ENCODE results near the gene PTPRN2. TPM values are rescaled to one million over a fixed set of nuclear protein-coding genes. Genes with fewer than 3 reads are reported as not detected.
A peak's percentile ranks its signal among the peaks of the same experiment; 100 is the strongest.

PTPRN2 gene
- total and polyA plus RNA-seq, 9 of the 15 experiments (the other 6 are each of a cell fraction or from before 2014, with no cell fraction given): not detected

DNA sequence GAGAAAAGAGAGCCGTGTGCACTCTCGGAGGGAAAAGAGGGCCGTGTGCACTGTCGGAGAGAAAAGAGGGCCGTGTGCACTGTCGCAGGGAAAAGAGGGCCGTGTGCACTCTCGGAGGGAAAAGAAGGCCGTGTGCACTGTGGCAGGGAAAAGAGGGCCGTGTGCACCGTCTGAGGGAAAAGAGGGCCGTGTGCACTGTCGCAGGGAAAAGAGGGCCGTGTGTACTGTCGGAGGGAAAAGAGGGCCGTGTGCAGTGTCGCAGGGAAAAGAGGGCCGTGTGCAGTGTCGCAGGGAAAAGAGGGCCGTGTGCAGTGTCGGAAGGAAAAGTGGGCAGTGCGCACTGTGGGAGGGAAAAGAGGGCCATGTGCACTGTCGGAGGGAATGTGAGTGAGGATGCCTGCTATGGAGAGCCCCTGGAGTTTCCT lies 1062.1 kb downstream of the PTPRN2 start (continued):
- TF ChIP-seq, protein P1, sequence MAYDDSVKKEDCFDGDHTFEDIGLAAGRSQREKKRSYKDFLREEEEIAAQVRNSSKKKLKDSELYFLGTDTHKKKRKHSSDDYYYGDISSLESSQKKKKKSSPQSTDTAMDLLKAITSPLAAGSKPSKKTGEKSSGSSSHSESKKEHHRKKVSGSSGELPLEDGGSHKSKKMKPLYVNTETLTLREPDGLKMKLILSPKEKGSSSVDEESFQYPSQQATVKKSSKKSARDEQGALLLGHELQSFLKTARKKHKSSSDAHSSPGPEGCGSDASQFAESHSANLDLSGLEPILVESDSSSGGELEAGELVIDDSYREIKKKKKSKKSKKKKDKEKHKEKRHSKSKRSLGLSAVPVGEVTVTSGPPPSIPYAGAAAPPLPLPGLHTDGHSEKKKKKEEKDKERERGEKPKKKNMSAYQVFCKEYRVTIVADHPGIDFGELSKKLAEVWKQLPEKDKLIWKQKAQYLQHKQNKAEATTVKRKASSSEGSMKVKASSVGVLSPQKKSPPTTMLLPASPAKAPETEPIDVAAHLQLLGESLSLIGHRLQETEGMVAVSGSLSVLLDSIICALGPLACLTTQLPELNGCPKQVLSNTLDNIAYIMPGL (CRISPR knock-in tag; IDR thresholded peaks at IDR 0.05): no peak
- TF ChIP-seq FOXJ2 (tag; IDR thresholded peaks at IDR 0.05) (no peak), SMAD3 (CRISPR knock-in tag; conservative IDR thresholded peaks at IDR 0.05) (no peak), NFE2 (IDR thresholded peaks at IDR 0.05; ENCODE audit: low read depth) (no peak), ZNF311 (CRISPR knock-in tag; IDR thresholded peaks at IDR 0.05) (no peak), FOSL1 (tag; conservative IDR thresholded peaks at IDR 0.05) (peak; percentile 25; the same call in 1 of the 2 replicates), MXI1 (IDR thresholded peaks at IDR 0.05; ENCODE audit: low read depth, low read length) (no peak), ESRRB (CRISPR knock-in tag; IDR thresholded peaks at IDR 0.05; ENCODE audit: borderline replicate concordance) (no peak), TBP (optimal IDR thresholded peaks at IDR 0.05; ENCODE audit: low read depth, low read length) (no peak), CBX5 (IDR thresholded peaks at IDR 0.05; ENCODE audit: borderline replicate concordance, low read depth) (no peak), NUFIP1 (IDR thresholded peaks at IDR 0.05; ENCODE audit: partially characterized antibody) (no peak), EP300 (IDR thresholded peaks at IDR 0.05; ENCODE audit: low read length) (0 out of 2 replicates have a peak, but pooled peaks have one; percentile 31), GABPB1 (CRISPR knock-in tag; IDR thresholded peaks at IDR 0.05) (no peak), PTBP1 (IDR thresholded peaks at IDR 0.05; ENCODE audit: low read depth, low read length) (peak; percentile 94), ZNF778 (CRISPR knock-in tag; IDR thresholded peaks at IDR 0.05) (no peak), POLR2G (IDR thresholded peaks at IDR 0.05; ENCODE audit: low read depth, low read length) (no peak), SMARCA5 (IDR thresholded peaks at IDR 0.05) (peak; percentile 96)
- TF ChIP-seq, protein P2, sequence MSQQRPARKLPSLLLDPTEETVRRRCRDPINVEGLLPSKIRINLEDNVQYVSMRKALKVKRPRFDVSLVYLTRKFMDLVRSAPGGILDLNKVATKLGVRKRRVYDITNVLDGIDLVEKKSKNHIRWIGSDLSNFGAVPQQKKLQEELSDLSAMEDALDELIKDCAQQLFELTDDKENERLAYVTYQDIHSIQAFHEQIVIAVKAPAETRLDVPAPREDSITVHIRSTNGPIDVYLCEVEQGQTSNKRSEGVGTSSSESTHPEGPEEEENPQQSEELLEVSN (IDR thresholded peaks at IDR 0.05; ENCODE audit: borderline replicate concordance in 1 of 2, extremely low read depth in 1 of 2, insufficient read depth in 1 of 2, insufficient read length in 1 of 2, low read depth in 1 of 2, low read length in 1 of 2, poor library complexity in 1 of 2, severe bottlenecking in 1 of 2): peak; percentile 49 to 85
- TF ChIP-seq, protein P3, sequence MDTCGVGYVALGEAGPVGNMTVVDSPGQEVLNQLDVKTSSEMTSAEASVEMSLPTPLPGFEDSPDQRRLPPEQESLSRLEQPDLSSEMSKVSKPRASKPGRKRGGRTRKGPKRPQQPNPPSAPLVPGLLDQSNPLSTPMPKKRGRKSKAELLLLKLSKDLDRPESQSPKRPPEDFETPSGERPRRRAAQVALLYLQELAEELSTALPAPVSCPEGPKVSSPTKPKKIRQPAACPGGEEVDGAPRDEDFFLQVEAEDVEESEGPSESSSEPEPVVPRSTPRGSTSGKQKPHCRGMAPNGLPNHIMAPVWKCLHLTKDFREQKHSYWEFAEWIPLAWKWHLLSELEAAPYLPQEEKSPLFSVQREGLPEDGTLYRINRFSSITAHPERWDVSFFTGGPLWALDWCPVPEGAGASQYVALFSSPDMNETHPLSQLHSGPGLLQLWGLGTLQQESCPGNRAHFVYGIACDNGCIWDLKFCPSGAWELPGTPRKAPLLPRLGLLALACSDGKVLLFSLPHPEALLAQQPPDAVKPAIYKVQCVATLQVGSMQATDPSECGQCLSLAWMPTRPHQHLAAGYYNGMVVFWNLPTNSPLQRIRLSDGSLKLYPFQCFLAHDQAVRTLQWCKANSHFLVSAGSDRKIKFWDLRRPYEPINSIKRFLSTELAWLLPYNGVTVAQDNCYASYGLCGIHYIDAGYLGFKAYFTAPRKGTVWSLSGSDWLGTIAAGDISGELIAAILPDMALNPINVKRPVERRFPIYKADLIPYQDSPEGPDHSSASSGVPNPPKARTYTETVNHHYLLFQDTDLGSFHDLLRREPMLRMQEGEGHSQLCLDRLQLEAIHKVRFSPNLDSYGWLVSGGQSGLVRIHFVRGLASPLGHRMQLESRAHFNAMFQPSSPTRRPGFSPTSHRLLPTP (IDR thresholded peaks at IDR 0.05; ENCODE audit: borderline replicate concordance, extremely low read depth, insufficient read length): no peak
- TF ChIP-seq, protein P4, sequence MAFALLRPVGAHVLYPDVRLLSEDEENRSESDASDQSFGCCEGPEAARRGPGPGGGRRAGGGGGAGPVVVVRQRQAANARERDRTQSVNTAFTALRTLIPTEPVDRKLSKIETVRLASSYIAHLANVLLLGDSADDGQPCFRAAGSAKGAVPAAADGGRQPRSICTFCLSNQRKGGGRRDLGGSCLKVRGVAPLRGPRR (CRISPR knock-in tag; IDR thresholded peaks at IDR 0.05): no peak
- TF ChIP-seq, protein P5, sequence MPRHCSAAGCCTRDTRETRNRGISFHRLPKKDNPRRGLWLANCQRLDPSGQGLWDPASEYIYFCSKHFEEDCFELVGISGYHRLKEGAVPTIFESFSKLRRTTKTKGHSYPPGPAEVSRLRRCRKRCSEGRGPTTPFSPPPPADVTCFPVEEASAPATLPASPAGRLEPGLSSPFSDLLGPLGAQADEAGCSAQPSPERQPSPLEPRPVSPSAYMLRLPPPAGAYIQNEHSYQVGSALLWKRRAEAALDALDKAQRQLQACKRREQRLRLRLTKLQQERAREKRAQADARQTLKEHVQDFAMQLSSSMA (CRISPR knock-in tag; IDR thresholded peaks at IDR 0.05): no peak
- TF ChIP-seq, protein P6, sequence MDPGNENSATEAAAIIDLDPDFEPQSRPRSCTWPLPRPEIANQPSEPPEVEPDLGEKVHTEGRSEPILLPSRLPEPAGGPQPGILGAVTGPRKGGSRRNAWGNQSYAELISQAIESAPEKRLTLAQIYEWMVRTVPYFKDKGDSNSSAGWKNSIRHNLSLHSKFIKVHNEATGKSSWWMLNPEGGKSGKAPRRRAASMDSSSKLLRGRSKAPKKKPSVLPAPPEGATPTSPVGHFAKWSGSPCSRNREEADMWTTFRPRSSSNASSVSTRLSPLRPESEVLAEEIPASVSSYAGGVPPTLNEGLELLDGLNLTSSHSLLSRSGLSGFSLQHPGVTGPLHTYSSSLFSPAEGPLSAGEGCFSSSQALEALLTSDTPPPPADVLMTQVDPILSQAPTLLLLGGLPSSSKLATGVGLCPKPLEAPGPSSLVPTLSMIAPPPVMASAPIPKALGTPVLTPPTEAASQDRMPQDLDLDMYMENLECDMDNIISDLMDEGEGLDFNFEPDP (CRISPR knock-in tag; IDR thresholded peaks at IDR 0.05): no peak
